GM21526 (cell line): ENCODE results near the gene PDE3B.
A peak's percentile ranks its signal among the peaks of the same experiment; 100 is the strongest.
"Not testable (repeated sequence)": the region's sequence is repeated elsewhere in the genome, so short reads cannot be mapped to it uniquely, and the experiment has no call there.

Experiments used
- ATAC-seq: cut with Tn5 transposase; IDR thresholded peaks from one replicate; pipeline ENCODE4 v1.9.1; 2021; ENCODE audit warnings: moderate library complexity; ENCODE audit not compliant: unreplicated experiment, low FRiP score

Gene PDE3B

GRCh38 chr11:14784230-14784629 is 140.6 kb downstream of the PDE3B start:
- ATAC-seq: no peak

GRCh38 chr11:14789879-14790484 is 146.4 kb downstream of the PDE3B start:
- peak; percentile 61 for ATAC-seq

GRCh38 chr11:14793546-14793945 is 149.9 kb downstream of the PDE3B start:
- ATAC-seq: no peak

GRCh38 chr11:14796028-14796427 is 152.4 kb downstream of the PDE3B start:
- ATAC-seq: not testable (repeated sequence)

- ATAC-seq: no peak
Measured at GRCh38 chr11:14803846-14804245, 160.2 kb downstream of the PDE3B start.

GRCh38 chr11:14809466-14809865 is 165.9 kb downstream of the PDE3B start:
- ATAC-seq: no peak

- ATAC-seq: no peak
Measured at GRCh38 chr11:14812757-14813156, 169.2 kb downstream of the PDE3B start.

GRCh38 chr11:14813516-14813915 is 169.9 kb downstream of the PDE3B start:
- ATAC-seq: no peak

GRCh38 chr11:14818779-14819178 is 175.2 kb downstream of the PDE3B start:
- ATAC-seq: no peak

- no peak for ATAC-seq
Measured at GRCh38 chr11:14819596-14819995, 176.0 kb downstream of the PDE3B start.

- no peak for ATAC-seq
Measured at GRCh38 chr11:14821031-14821430, 177.4 kb downstream of the PDE3B start.

- ATAC-seq: no peak
Measured at GRCh38 chr11:14826600-14826999, 183.0 kb downstream of the PDE3B start.

GRCh38 chr11:14835496-14836492 is 192.2 kb downstream of the PDE3B start:
- no peak for ATAC-seq

GRCh38 chr11:14842002-14842401 is 198.4 kb downstream of the PDE3B start:
- no peak for ATAC-seq

GRCh38 chr11:14852571-14853177 is 209.1 kb downstream of the PDE3B start:
- no peak for ATAC-seq

GRCh38 chr11:14854057-14854456 is 210.5 kb downstream of the PDE3B start:
- no peak for ATAC-seq

GRCh38 chr11:14855890-14856289 is 212.3 kb downstream of the PDE3B start:
- no peak for ATAC-seq

- no peak for ATAC-seq
Measured at GRCh38 chr11:14857621-14858020, 214.0 kb downstream of the PDE3B start.

- ATAC-seq: no peak
Measured at GRCh38 chr11:14858404-14858803, 214.8 kb downstream of the PDE3B start.

GRCh38 chr11:14860511-14860910 is 216.9 kb downstream of the PDE3B start:
- no peak for ATAC-seq

GRCh38 chr11:14861680-14862079 is 218.1 kb downstream of the PDE3B start:
- ATAC-seq: no peak
